Nephron progenitor cell (in vitro differentiated cells): ENCODE data around the gene CLMP.

Experiments
- DNase-seq: peaks from one replicate; pipeline ENCODE4 v3.0.0; 2021
- H3K27ac Mint-ChIP-seq: 2 replicates; pipeline ENCODE4 v1.8.0; 2021; ENCODE audit warnings: mild to moderate bottlenecking, moderate library complexity, mixed read lengths
- H3K27me3 Mint-ChIP-seq: 2 replicates; pipeline ENCODE4 v1.8.0; 2021; ENCODE audit warnings: mild to moderate bottlenecking, low read depth, mixed read lengths; ENCODE audit not compliant: poor library complexity
- H3K36me3 Mint-ChIP-seq: 2 replicates; pipeline ENCODE4 v1.8.0; 2021; ENCODE audit warnings: low read depth, mixed read lengths
- H3K4me1 Mint-ChIP-seq: 2 replicates; pipeline ENCODE4 v1.8.0; 2021; ENCODE audit warnings: mixed read lengths
- H3K4me3 Mint-ChIP-seq: 2 replicates; pipeline ENCODE4 v1.8.0; 2021; ENCODE audit warnings: mild to moderate bottlenecking, moderate library complexity, mixed read lengths
- H3K9me3 Mint-ChIP-seq: 2 replicates; pipeline ENCODE4 v1.8.0; 2021; ENCODE audit warnings: mild to moderate bottlenecking, moderate library complexity, mixed read lengths
- TF ChIP-seq, protein P1 (sequence below): fragments of 200-600 bp; sonication (generic); IDR thresholded peaks from 2 replicates; pipeline ENCODE4 v1.5.0; 2021; ENCODE audit warnings: antibody characterized with exemption

CLMP gene

DNA sequence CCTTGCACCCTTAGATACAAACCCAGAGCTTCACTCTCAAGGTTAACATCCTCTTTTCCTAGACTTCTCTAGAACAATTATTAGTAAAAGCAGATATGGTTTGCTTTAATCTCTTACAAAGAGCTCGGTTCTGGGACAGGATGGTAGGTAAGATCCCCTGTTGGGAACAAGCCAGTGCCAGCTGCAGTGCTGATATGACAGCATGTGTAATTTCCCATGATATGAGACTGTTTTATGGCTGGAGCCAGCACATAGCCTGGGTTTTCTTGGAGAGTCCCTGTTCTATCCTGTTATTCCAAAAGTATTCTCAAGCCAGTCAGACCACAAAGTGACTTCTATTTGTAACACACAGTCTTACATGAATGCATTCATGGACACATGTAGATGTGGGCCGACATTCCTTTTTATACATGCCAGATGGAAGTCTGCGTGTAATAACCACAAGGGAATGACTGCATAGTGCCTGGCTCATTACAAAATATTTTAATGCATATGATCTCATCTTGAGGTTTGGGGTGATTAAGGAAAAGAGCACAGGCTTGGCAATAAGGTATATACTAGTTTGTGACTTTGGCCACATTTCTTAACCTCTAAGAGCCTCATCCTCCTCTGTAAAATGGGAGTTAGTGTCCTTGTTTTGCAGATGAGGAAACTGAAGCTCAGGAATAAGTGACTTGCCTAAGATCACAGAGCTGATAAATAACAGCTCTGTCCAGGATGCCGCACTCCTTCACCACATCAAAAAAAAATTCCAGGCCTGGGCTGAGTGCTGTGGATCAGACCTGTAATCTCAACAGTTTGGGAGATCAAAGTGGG, 21.8 kb downstream of the CLMP start:
- Mint-ChIP-seq H3K36me3 (peaks cover 43% of the 10 kb centered on the region), H3K4me3 (no peak overlapping the region), H3K9me3 (no peaks in the 10 kb centered on the region), H3K27me3 (peaks cover 3% of the 10 kb centered on the region), H3K4me1 (peaks cover 31% of the 10 kb centered on the region), H3K27ac (no peak overlapping the region)
- DNase-seq: no peak
- TF ChIP-seq, protein P1, sequence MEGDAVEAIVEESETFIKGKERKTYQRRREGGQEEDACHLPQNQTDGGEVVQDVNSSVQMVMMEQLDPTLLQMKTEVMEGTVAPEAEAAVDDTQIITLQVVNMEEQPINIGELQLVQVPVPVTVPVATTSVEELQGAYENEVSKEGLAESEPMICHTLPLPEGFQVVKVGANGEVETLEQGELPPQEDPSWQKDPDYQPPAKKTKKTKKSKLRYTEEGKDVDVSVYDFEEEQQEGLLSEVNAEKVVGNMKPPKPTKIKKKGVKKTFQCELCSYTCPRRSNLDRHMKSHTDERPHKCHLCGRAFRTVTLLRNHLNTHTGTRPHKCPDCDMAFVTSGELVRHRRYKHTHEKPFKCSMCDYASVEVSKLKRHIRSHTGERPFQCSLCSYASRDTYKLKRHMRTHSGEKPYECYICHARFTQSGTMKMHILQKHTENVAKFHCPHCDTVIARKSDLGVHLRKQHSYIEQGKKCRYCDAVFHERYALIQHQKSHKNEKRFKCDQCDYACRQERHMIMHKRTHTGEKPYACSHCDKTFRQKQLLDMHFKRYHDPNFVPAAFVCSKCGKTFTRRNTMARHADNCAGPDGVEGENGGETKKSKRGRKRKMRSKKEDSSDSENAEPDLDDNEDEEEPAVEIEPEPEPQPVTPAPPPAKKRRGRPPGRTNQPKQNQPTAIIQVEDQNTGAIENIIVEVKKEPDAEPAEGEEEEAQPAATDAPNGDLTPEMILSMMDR: no peak

DNA sequence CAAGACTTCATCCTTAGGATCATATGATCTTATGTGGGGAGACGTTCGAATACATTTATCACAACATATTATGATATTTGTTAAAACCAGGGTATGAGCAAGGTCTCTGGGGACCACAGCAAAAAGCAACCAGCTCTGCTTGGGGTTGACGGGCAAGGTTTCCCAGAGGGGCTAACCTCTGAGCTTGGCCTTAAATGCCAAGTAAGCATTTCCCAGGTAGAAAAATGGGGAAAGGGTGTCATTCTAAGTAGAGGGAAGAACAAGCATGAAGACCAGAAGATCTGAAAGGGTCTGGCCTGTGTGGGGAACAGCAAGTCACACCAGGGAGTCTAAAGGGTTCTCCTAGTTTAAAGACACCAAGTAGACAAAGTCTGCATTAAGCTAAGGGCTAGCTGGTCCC, 24.1 kb downstream of the CLMP start:
- Mint-ChIP-seq H3K4me3 (no peak overlapping the region), H3K27ac (peak overlapping the region; percentile 35), H3K36me3 (peaks cover 35% of the 10 kb centered on the region), H3K27me3 (peaks cover 3% of the 10 kb centered on the region), H3K9me3 (no peaks in the 10 kb centered on the region), H3K4me1 (peaks cover 45% of the 10 kb centered on the region)
- DNase-seq: no peak
- TF ChIP-seq, protein P1: no peak

DNA sequence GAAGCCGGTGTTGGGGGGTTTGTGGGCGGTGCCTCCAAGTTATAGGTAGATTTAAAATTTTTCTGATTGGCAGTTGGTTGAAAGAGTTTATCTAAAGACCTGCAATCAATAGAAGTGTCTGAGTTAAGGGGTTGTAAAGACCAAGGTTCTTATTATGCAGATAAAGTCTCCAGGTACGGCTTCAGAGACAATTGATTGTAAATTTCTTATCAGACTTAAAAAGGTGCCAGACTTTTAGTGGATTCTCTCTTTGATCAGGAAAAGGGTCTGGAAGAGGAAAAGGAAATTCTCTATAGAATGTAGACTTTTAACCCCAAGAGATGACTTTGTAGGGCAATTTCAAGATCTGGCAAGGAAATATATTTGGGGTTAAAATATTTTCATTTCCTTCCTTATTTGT, 25.2 kb downstream of the CLMP start:
- DNase-seq: no peak
- TF ChIP-seq, protein P1: no peak
- H3K4me1 Mint-ChIP-seq: peaks cover 47% of the 10 kb centered on the region
- no peaks in the 10 kb centered on the region for H3K9me3 Mint-ChIP-seq
- H3K4me3 Mint-ChIP-seq: no peak overlapping the region
- no peak overlapping the region for H3K27ac Mint-ChIP-seq
- H3K27me3 Mint-ChIP-seq: peaks cover 3% of the 10 kb centered on the region
- peaks cover 35% of the 10 kb centered on the region for H3K36me3 Mint-ChIP-seq

DNA sequence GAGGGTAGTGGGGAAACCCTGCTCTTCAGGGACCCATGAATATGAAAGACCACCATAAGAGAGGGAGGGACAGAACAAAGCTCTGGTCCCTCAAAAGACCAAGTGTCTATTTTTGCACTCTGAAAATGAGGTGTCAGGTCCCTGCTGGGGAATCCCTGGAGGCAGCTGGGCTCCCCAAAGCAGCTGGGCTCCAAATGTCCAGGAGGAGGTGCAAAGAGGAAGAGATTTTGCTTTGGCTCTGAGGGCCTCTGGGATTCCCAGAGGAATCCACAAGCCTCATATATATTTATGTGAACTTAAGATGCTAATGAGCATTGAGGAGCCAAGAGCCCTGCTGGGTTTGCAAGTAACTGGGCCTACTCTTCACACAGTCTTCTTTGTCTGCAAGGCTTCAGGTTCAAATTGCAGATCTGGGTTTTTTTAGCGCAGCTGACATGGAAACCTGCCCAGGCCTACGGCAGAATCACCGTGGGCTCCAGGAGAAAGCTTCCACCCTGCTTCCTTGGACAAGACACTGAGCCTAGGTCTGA, 26.0 kb downstream of the CLMP start:
- no peak for DNase-seq
- Mint-ChIP-seq H3K4me3 (no peak overlapping the region), H3K9me3 (no peaks in the 10 kb centered on the region), H3K4me1 (peaks cover 39% of the 10 kb centered on the region), H3K27ac (peak overlapping the region; percentile 18), H3K27me3 (no peaks in the 10 kb centered on the region), H3K36me3 (peaks cover 30% of the 10 kb centered on the region)
- TF ChIP-seq, protein P1: no peak

DNA sequence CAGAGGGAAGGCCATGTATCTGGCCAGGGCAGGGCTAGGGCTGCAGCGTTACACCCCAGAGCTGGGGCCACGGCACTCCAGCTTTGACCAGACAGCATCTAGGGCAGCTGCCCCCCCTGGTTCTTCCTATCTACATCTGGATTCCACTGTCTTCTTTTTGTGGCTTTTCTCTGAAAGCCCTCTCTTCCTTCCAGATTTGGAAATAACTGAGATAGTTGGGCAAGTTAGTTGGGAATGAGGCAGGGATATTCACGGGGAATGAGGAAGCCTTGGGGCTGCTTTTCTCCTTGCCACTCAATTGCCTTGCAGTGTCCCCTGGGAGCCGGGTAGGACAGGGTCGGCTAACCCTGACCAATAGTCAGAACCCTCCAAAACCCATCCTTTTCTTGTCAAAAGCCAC, 26.8 kb downstream of the CLMP start:
- H3K27me3 Mint-ChIP-seq: no peaks in the 10 kb centered on the region
- peak overlapping the region; percentile 19 for H3K27ac Mint-ChIP-seq
- TF ChIP-seq, protein P1: no peak
- DNase-seq: no peak
- peaks cover 45% of the 10 kb centered on the region for H3K4me1 Mint-ChIP-seq
- H3K9me3 Mint-ChIP-seq: no peaks in the 10 kb centered on the region
- peaks cover 26% of the 10 kb centered on the region for H3K36me3 Mint-ChIP-seq
- H3K4me3 Mint-ChIP-seq: no peak overlapping the region

DNA sequence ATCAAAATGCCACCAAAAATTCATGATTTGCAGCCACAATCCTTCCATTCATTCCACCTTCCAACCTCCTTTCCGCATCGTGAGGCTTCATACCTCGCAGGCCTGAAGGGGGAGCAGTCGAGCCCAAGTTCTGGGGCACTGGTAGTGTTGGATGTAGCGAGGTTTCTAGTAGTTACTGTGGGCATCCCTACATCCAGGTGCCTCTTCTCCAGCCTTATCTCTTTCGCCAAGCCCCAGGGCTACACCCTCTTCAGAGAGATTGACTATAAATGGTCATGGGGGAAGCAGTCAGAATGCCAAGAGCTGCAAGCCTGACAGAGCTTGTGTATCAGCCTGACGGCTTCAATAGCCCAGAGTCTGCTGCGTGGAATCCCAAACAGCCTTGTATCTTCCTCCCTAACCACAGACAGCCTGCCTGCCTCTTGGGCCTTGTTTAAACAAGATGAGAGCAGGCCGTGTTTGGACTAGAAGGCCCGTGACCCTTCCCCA, 28.9 kb downstream of the CLMP start:
- H3K36me3 Mint-ChIP-seq: peaks cover 31% of the 10 kb centered on the region
- H3K9me3 Mint-ChIP-seq: no peaks in the 10 kb centered on the region
- DNase-seq: peak; percentile 70
- TF ChIP-seq, protein P1: peak; percentile 67
- H3K4me1 Mint-ChIP-seq: peaks cover 61% of the 10 kb centered on the region
- H3K4me3 Mint-ChIP-seq: peak overlapping the region; percentile 1
- H3K27me3 Mint-ChIP-seq: no peaks in the 10 kb centered on the region
- peak overlapping the region; percentile 91 for H3K27ac Mint-ChIP-seq
